HEK293 (cell line): ENCODE results near the gene PDE10A.

Experiments
- HOXA7 ChIP-seq: sonication (generic); formaldehyde crosslinking; IDR thresholded peaks from 2 replicates; pipeline ENCODE4 v1.8.1; 2022; ENCODE audit warnings: missing genetic modification reagents, borderline replicate concordance
- HOXD13 ChIP-seq: sonication (generic); formaldehyde crosslinking; IDR thresholded peaks from 2 replicates; pipeline ENCODE4 v1.8.0; 2022; ENCODE audit warnings: missing genetic modification reagents, borderline replicate concordance
- KLF8 ChIP-seq: fragments of 450-650 bp; formaldehyde crosslinking; IDR thresholded peaks from 2 replicates; pipeline ENCODE4 v1.5.1; 2016; ENCODE audit warnings: missing biosample characterization, missing genetic modification characterization
- REPIN1 ChIP-seq: fragments of 450-650 bp; formaldehyde crosslinking; IDR thresholded peaks from 2 replicates; pipeline ENCODE4 v1.5.1; 2017; ENCODE audit warnings: missing biosample characterization, missing genetic modification characterization, low read depth
- SETDB1 ChIP-seq: IDR thresholded peaks from one replicate; pipeline ENCODE4 v1.6.1; 2017; ENCODE audit warnings: mild to moderate bottlenecking, low read length, moderate library complexity, mixed read lengths; ENCODE audit not compliant: insufficient read length
- TCF7L2 ChIP-seq: IDR thresholded peaks from 2 replicates; pipeline ENCODE4 v1.6.1; 2011; ENCODE audit warnings: low read depth, mild to moderate bottlenecking, inconsistent platforms, low read length, moderate library complexity, borderline replicate concordance
- ZBTB26 ChIP-seq: fragments of 450-650 bp; formaldehyde crosslinking; optimal IDR thresholded peaks from 2 replicates; pipeline ENCODE3; 2016; ENCODE audit warnings: missing biosample characterization, mild to moderate bottlenecking, missing genetic modification characterization
- ZBTB7A ChIP-seq: fragments of 450-650 bp; formaldehyde crosslinking; IDR thresholded peaks from 2 replicates; pipeline ENCODE4 v1.5.1; 2016; ENCODE audit warnings: low read depth, missing biosample characterization, missing genetic modification characterization
- ZFP3 ChIP-seq: fragments of 450-650 bp; formaldehyde crosslinking; IDR thresholded peaks from 2 replicates; pipeline ENCODE4 v1.5.1; 2016; ENCODE audit warnings: low read depth, missing biosample characterization, missing genetic modification characterization
- ZNF133 ChIP-seq: fragments of 450-650 bp; formaldehyde crosslinking; IDR thresholded peaks from 2 replicates; pipeline ENCODE4 v1.5.1; 2016; ENCODE audit warnings: missing biosample characterization, missing genetic modification characterization
- ZNF148 ChIP-seq: fragments of 450-650 bp; formaldehyde crosslinking; IDR thresholded peaks from 2 replicates; pipeline ENCODE4 v1.5.0; 2017; ENCODE audit warnings: missing biosample characterization, missing genetic modification characterization, borderline replicate concordance
- ZNF214 ChIP-seq: fragments of 450-650 bp; formaldehyde crosslinking; IDR thresholded peaks from 2 replicates; pipeline ENCODE4 v1.5.1; 2017; ENCODE audit warnings: missing biosample characterization, mild to moderate bottlenecking, missing genetic modification characterization, borderline replicate concordance
- ZNF341 ChIP-seq: fragments of 450-650 bp; formaldehyde crosslinking; IDR thresholded peaks from 2 replicates; pipeline ENCODE4; 2016; ENCODE audit warnings: low read depth, missing biosample characterization, missing genetic modification characterization
- ZNF433 ChIP-seq: fragments of 450-650 bp; formaldehyde crosslinking; IDR thresholded peaks from 2 replicates; pipeline ENCODE4 v1.5.1; 2016; ENCODE audit warnings: missing biosample characterization, missing genetic modification characterization, low read depth
- ZNF488 ChIP-seq: fragments of 450-650 bp; formaldehyde crosslinking; IDR thresholded peaks from 2 replicates; pipeline ENCODE4 v1.5.1; 2016; ENCODE audit warnings: missing biosample characterization, missing genetic modification characterization
- ZNF560 ChIP-seq: fragments of 450-650 bp; formaldehyde crosslinking; IDR thresholded peaks from 2 replicates; pipeline ENCODE4 v1.5.1; 2017; ENCODE audit warnings: missing biosample characterization, missing genetic modification characterization, borderline replicate concordance
- ZNF610 ChIP-seq: fragments of 450-650 bp; formaldehyde crosslinking; IDR thresholded peaks from 2 replicates; pipeline ENCODE4 v1.5.1; 2016; ENCODE audit warnings: missing biosample characterization, missing genetic modification characterization, borderline replicate concordance
- ZNF677 ChIP-seq: fragments of 450-650 bp; IDR thresholded peaks from 2 replicates; pipeline ENCODE4 v1.5.0; 2018; ENCODE audit warnings: missing biosample characterization, mild to moderate bottlenecking, missing genetic modification characterization, moderate library complexity
- ZSCAN23 ChIP-seq: fragments of 450-650 bp; formaldehyde crosslinking; IDR thresholded peaks from 2 replicates; pipeline ENCODE4 v1.5.1; 2016; ENCODE audit warnings: missing biosample characterization, missing genetic modification characterization
- TF ChIP-seq, protein P1 (sequence below): fragments of 450-650 bp; formaldehyde crosslinking; IDR thresholded peaks from 2 replicates; pipeline ENCODE4 v1.5.1; 2017; ENCODE audit warnings: missing biosample characterization, missing genetic modification characterization
- TF ChIP-seq, protein P2 (sequence below): fragments of 450-650 bp; formaldehyde crosslinking; IDR thresholded peaks from 2 replicates; pipeline ENCODE4 v1.5.1; 2016; ENCODE audit warnings: missing biosample characterization, missing genetic modification characterization
- TF ChIP-seq, protein P3 (sequence below): fragments of 450-650 bp; IDR thresholded peaks from 2 replicates; pipeline ENCODE4 v1.5.1; 2018; ENCODE audit warnings: missing biosample characterization, mild to moderate bottlenecking, missing genetic modification characterization
- TF ChIP-seq, protein P4 (sequence below): fragments of 450-650 bp; formaldehyde crosslinking; IDR thresholded peaks from 2 replicates; pipeline ENCODE4 v1.5.1; 2016; ENCODE audit warnings: missing biosample characterization, missing genetic modification characterization
- TF ChIP-seq, protein P5 (sequence below): fragments of 450-650 bp; formaldehyde crosslinking; IDR thresholded peaks from 2 replicates; pipeline ENCODE4 v1.5.1; 2017; ENCODE audit warnings: missing biosample characterization, missing genetic modification characterization

The PDE10A gene

GRCh38 chr6:165573671-165574070 is 89.4 kb downstream of the PDE10A start (continued):
- TF ChIP-seq, protein P1, sequence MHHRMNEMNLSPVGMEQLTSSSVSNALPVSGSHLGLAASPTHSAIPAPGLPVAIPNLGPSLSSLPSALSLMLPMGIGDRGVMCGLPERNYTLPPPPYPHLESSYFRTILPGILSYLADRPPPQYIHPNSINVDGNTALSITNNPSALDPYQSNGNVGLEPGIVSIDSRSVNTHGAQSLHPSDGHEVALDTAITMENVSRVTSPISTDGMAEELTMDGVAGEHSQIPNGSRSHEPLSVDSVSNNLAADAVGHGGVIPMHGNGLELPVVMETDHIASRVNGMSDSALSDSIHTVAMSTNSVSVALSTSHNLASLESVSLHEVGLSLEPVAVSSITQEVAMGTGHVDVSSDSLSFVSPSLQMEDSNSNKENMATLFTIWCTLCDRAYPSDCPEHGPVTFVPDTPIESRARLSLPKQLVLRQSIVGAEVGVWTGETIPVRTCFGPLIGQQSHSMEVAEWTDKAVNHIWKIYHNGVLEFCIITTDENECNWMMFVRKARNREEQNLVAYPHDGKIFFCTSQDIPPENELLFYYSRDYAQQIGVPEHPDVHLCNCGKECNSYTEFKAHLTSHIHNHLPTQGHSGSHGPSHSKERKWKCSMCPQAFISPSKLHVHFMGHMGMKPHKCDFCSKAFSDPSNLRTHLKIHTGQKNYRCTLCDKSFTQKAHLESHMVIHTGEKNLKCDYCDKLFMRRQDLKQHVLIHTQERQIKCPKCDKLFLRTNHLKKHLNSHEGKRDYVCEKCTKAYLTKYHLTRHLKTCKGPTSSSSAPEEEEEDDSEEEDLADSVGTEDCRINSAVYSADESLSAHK (tag by site-specific recombination): 0 out of 2 replicates have a peak, but pooled peaks have one; percentile 20
- TF ChIP-seq ZBTB26: no peak
- no peak for TF ChIP-seq SETDB1
- TF ChIP-seq, protein P2, sequence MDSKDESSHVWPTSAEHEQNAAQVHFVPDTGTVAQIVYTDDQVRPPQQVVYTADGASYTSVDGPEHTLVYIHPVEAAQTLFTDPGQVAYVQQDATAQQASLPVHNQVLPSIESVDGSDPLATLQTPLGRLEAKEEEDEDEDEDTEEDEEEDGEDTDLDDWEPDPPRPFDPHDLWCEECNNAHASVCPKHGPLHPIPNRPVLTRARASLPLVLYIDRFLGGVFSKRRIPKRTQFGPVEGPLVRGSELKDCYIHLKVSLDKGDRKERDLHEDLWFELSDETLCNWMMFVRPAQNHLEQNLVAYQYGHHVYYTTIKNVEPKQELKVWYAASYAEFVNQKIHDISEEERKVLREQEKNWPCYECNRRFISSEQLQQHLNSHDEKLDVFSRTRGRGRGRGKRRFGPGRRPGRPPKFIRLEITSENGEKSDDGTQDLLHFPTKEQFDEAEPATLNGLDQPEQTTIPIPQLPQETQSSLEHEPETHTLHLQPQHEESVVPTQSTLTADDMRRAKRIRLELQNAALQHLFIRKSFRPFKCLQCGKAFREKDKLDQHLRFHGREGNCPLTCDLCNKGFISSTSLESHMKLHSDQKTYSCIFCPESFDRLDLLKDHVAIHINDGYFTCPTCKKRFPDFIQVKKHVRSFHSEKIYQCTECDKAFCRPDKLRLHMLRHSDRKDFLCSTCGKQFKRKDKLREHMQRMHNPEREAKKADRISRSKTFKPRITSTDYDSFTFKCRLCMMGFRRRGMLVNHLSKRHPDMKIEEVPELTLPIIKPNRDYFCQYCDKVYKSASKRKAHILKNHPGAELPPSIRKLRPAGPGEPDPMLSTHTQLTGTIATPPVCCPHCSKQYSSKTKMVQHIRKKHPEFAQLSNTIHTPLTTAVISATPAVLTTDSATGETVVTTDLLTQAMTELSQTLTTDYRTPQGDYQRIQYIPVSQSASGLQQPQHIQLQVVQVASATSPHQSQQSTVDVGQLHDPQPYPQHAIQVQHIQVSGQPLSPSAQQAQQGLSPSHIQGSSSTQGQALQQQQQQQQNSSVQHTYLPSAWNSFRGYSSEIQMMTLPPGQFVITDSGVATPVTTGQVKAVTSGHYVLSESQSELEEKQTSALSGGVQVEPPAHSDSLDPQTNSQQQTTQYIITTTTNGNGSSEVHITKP (tag by site-specific recombination): peak; percentile 42; the same call in 1 of the 2 replicates
- TF ChIP-seq KLF8 (tag by site-specific recombination): no peak
- TF ChIP-seq ZNF133: no peak
- TF ChIP-seq ZNF560 (tag by site-specific recombination): no peak
- no peak for TF ChIP-seq ZNF341 (tag by site-specific recombination)
- TF ChIP-seq, protein P3, sequence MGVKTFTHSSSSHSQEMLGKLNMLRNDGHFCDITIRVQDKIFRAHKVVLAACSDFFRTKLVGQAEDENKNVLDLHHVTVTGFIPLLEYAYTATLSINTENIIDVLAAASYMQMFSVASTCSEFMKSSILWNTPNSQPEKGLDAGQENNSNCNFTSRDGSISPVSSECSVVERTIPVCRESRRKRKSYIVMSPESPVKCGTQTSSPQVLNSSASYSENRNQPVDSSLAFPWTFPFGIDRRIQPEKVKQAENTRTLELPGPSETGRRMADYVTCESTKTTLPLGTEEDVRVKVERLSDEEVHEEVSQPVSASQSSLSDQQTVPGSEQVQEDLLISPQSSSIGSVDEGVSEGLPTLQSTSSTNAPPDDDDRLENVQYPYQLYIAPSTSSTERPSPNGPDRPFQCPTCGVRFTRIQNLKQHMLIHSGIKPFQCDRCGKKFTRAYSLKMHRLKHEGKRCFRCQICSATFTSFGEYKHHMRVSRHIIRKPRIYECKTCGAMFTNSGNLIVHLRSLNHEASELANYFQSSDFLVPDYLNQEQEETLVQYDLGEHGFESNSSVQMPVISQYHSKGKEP (tag by site-specific recombination): 0 out of 2 replicates have a peak, but pooled peaks have one; percentile 5
- no peak for TF ChIP-seq ZNF610 (tag by site-specific recombination)
- TF ChIP-seq ZBTB7A (tag by site-specific recombination): no peak
- no peak for TF ChIP-seq ZNF433 (tag by site-specific recombination)
- TF ChIP-seq ZNF214 (tag by site-specific recombination): no peak
- no peak for TF ChIP-seq ZNF148 (tag by site-specific recombination)
- TF ChIP-seq, protein P4, sequence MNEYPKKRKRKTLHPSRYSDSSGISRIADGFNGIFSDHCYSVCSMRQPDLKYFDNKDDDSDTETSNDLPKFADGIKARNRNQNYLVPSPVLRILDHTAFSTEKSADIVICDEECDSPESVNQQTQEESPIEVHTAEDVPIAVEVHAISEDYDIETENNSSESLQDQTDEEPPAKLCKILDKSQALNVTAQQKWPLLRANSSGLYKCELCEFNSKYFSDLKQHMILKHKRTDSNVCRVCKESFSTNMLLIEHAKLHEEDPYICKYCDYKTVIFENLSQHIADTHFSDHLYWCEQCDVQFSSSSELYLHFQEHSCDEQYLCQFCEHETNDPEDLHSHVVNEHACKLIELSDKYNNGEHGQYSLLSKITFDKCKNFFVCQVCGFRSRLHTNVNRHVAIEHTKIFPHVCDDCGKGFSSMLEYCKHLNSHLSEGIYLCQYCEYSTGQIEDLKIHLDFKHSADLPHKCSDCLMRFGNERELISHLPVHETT (tag by site-specific recombination): peak; percentile 80; the same call in 1 of the 2 replicates
- TF ChIP-seq, protein P5, sequence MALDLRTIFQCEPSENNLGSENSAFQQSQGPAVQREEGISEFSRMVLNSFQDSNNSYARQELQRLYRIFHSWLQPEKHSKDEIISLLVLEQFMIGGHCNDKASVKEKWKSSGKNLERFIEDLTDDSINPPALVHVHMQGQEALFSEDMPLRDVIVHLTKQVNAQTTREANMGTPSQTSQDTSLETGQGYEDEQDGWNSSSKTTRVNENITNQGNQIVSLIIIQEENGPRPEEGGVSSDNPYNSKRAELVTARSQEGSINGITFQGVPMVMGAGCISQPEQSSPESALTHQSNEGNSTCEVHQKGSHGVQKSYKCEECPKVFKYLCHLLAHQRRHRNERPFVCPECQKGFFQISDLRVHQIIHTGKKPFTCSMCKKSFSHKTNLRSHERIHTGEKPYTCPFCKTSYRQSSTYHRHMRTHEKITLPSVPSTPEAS: no peak
- TF ChIP-seq TCF7L2: no peak
- no peak for TF ChIP-seq ZFP3
- no peak for TF ChIP-seq HOXA7 (CRISPR knock-in tag)
- no peak for TF ChIP-seq ZNF677 (tag by site-specific recombination)
- TF ChIP-seq ZSCAN23 (tag by site-specific recombination): no peak
- no peak; the same call in 1 of the 2 replicates for TF ChIP-seq HOXD13 (CRISPR knock-in tag)
- no peak for TF ChIP-seq REPIN1 (tag by site-specific recombination)
- no peak for TF ChIP-seq ZNF488
